ENCODE results near the gene FAF2.

FAF2 gene

DNA sequence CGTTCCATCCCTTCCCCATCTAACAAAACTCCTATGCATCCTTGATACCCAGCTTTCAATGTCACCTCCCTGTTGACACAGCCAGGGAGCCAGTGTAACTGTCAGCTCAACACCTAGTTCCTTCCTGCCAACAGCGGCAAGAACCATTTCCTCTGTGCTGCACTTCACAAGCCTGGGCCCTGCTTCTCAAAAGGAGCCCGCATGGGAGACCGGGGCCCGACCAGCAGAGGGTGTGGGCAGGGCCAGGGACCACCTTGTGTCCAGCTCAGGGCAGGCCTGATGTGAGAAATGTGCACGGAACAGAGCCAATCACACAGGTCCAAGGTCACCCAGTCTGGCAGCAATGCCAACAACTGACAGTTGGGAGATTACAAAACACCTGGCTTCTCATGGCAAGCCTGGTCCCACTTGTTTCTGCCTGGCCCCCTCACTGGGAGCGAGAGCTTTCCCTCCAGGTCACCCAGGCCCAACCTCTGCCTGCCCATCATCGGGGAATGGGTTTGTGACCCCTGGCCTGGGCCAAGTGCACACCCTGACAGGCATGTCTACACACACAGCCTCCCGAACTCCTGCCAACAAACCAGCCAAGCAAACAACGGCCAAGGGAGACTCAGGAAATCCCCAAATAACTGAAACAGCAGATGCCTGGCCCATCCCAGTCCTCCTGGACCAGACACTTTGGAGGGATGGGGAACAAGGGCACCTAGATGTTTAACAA, 85.9 kb downstream of the FAF2 start:
- DNase-seq = peak; percentile 70

DNA sequence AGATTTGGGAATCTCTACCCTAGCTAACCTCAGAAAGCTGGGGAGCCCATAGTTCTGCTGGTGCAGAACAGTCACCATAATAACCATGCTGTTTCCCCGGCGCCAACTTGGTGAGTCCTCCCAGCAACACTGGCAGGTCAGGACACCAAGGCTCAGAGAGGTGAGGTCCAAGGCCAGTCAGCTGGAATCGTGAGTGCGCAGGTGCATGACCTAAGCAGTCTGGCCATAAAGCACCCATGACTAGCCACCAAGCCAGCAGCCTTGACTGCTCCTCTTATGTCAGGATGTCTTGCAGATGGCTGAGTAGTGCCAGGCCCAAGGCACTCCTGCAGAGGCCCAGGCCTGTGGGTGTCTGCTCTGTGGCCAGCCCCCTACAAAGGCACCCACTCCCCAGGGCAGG, 86.5 kb downstream of the FAF2 start:
- DNase-seq = no peak

- DNase-seq = peak; percentile 79
Observed at GRCh38 chr5:176535101-176535663, 87.0 kb downstream of the FAF2 start.

- DNase-seq = no peak
Observed at GRCh38 chr5:176535664-176536131, 87.5 kb downstream of the FAF2 start.

DNA sequence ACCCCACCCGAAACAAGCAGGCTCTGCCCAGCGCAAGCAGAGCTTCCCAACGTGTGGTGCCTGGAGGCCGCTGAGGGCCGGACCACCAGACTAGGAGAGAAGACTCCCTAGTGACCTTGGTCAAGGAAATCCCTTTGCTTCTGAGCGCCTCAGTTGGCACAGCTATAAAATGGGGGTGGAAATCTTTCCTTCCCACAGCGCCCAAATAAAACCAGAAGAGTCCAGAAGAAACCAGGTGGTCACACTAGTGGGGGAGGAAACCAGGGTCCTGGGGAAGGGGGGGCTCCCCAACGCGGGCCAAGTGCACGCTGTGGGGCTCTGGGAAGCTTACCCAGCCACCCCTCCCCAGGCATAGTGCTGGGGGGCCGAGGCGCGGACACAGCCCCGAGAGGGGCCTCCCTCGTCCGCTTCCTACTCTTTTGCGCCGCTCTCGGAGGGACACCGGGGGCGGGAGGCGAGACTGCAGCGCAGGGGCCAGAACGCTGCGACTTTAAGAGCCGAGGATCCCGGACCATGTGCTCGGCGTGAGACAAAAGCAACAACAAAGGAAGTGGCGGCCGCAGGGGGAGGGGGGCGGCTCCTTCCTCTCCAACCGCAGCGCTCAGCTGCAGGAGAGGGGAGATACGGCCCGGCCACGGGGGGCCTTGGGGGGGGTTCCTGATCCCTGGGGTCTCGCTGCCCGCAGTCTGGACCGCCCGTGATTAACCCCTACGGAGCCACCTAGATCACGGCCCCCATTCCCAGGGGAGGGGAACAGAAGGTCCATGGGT, 88.1 kb downstream of the FAF2 start:
- DNase-seq = peak; percentile 86

- peak; percentile 98 for DNase-seq
Observed at GRCh38 chr5:176536902-176537553, 88.8 kb downstream of the FAF2 start, which contains the start of gene RNF44. Gene RNF44 (minus strand): TSS chr5:176537402. CDS start chr5:176532472, 4,930 bp downstream.

GRCh38 chr5:176537554-176538229, 89.5 kb downstream of the FAF2 start:
- peak; percentile 99 for DNase-seq

- DNase-seq = no peak
Observed at GRCh38 chr5:176538230-176538988, 90.2 kb downstream of the FAF2 start.

- DNase-seq = no peak
Observed at GRCh38 chr5:176538989-176539384, 90.8 kb downstream of the FAF2 start.

DNA sequence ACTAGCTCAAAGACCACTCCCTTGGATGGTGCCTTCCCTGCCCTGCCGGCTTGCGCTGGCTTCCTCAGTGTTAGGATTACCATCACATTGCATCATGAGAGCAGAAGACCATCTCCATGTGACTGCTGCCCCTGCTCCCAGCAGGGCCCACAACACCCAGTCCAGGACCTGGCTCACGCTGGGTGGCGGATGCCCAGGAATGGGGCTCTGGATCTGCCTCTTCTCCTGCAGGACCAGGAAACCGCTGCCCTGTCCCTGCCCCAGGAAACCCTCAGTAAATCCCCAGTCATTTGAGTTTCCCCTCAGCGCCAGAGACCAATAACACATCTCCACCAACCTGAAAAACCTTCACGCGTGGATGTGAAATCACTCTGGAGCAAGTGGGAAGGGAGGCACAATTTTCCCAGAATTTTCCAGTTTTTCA, 92.3 kb downstream of the FAF2 start:
- no peak for DNase-seq

DNA sequence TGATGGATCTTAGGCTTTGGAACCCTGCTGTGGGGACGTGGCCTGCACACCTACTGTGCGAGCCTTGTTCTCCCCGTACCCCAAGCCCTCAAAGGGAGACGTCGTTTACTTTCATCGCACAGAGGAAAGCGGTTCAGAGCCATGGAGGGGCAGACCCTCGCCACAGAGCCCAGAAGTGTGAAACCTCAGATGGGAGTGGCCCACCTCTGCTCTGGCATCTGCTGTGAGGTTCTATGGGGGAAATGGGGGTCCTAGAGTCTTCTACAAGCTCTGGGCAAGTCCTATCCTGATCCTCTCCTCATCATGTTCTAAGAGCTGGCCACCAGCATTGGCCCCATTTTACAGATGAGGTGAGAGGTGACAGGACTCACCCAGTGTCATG, 92.8 kb downstream of the FAF2 start:
- peak; percentile 64 for DNase-seq

GRCh38 chr5:176541338-176542134, 93.4 kb downstream of the FAF2 start:
- peak; percentile 83 for DNase-seq

GRCh38 chr5:176542135-176542595, 94.0 kb downstream of the FAF2 start:
- peak; percentile 78 for DNase-seq

- DNase-seq = peak; percentile 54
Observed at GRCh38 chr5:176542596-176543427, 94.6 kb downstream of the FAF2 start.

DNA sequence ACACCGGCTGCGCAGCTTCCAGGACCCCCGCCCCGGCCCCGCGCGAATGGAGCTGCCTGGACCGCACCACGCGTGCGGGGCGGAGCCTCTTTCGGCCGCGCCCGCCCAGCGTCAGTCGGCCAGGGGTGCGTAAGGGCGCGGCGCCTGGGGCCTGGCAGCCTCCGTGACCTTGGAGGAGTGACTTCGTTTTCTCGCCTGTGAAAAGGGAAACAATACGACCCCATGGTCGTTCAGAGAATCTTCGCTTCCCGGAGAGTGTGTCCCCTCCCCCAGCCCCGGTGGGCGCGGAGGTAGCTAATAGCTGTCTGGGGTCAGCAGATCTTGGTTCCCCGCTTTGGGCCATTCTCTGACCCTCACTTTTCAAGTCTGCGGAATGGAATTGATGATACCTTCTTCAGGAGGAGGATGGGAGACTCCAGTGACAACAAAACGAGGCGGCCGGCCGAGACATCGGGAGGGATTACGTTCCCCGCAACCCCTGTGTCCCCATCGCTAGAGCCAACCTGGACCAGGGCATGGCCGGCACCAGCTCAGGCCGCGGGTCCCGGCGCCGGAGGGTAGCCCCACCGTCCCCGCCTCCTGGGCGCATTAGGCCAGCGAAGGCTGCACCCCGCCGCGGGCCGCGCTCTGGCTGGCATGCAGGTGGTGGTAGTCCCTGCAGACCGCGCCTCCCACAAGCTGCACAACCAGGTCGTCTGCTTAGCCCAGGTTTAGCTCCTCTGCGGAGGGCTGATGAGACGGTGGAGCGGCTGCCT, 95.4 kb downstream of the FAF2 start:
- DNase-seq = peak; percentile 73

- no peak for DNase-seq
Observed at GRCh38 chr5:176545388-176545736, 97.2 kb downstream of the FAF2 start.

DNA sequence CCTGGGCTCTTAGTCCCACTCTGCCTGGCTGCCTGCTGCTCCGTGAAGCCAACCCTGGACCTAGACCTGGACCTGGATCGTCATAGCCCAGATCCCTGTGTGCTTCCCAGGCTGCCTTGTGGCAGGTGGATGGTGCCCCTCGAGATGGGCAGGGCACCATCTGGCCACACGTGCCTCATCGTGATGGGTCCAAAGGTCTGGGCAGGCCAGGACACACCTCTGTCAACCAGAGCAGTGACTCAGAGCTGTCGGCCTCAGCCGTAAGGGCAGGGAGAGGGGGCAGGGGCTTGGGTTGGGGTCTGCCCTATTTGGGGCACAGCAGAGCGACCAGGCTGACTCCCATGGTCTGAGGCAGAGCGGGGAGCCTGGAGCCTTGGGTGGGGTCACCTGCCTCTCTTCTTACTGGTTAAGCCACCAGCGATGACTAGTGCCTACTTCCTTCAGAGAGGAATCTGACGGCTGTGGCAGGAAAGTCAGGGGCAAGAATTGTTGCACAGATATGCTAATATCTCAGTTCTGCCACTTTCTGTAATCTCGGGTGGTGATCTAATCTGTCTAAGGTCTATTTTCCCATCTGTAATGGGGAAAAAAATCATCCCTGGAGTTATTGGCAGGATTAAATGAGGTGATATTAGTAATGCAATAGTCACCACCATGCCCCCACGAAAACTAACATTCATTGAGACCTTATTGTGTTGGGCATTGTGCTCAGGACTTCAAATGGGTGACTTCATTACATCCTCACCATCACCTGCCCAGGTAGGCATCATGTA, 97.7 kb downstream of the FAF2 start:
- no peak for DNase-seq

- peak; percentile 51 for DNase-seq
Observed at GRCh38 chr5:176547802-176548201, 99.6 kb downstream of the FAF2 start.

Data from CD4-positive, alpha-beta T cell treated with Interleukin-17A for 1 hour (primary cell).